GM12878 (cell line): ENCODE data around the gene SUPT4H1. TPM values are rescaled to one million over a fixed set of nuclear protein-coding genes. Genes with fewer than 3 reads are reported as not detected.
A peak's percentile ranks its signal among the peaks of the same experiment; 100 is the strongest.

Experiments used
- ATAC-seq: fragments of 200-7000 bp; cut with Tn5 transposase; 3 replicates; pipeline ENCODE4 v1.9.1; 2020; ENCODE audit warnings: mild to moderate bottlenecking, moderate library complexity
- BruUV-seq: library from RNA; stranded (reverse); fragments of 400-500 nt; replicated peaks from 2 replicates; lab custom pipeline; 2021; lab: Mats Ljungman, UMichigan
- CTCF ChIA-PET: fragments of 300-600 bp; sonication (Branson Sonifier 250); formaldehyde crosslinking; extraction: SDS; loops from one replicate; lab custom pipeline; 2021; ENCODE audit warnings: inconsistent platforms; lab: Yijun Ruan, JAX
- POLR2A ChIA-PET: fragments of 350-600 bp; formaldehyde crosslinking; extraction: SDS; loops from one replicate; lab custom pipeline; 2021; ENCODE audit warnings: inconsistent platforms; lab: Charles Lee
- RAD21 ChIA-PET: fragments of 300-600 bp; sonication (Branson Sonifier 250); formaldehyde crosslinking; loops from one replicate; lab custom pipeline; 2023; ENCODE audit warnings: antibody characterized with exemption; ENCODE audit not compliant: unreplicated experiment; lab: Charles Lee
- SMC1A ChIA-PET: fragments of 300-600 bp; sonication (Branson Sonifier 250); formaldehyde crosslinking; loops from one replicate; lab custom pipeline; 2023; ENCODE audit not compliant: unreplicated experiment, uncharacterized antibody; lab: Charles Lee
- DNase-seq: peaks from one replicate; pipeline ENCODE4 v3.0.0-alpha.2; 2011; ENCODE audit warnings: low read depth, low spot score
- FAIRE-seq: peaks from 3 replicates; lab custom pipeline; 2011; peaks lifted over from hg19 to GRCh38; lab: Jason Lieb, UNC
- H2AFZ ChIP-seq: 2 replicates; pipeline ENCODE4 v1.6.0; 2011; ENCODE audit warnings: low read depth, low read length, control low read depth; ENCODE audit not compliant: control insufficient read depth
- H3K27ac ChIP-seq: 2 replicates; pipeline ENCODE4 v1.5.1; 2011; ENCODE audit warnings: control low read depth; ENCODE audit not compliant: control insufficient read depth, insufficient read depth
- H3K27me3 ChIP-seq, 2 experiments: replicated peaks in 1 of 2; 2 replicates each; pipeline versions ENCODE4 v1.6.0 to v1.6.1; 2011; ENCODE audit warnings: low read length in 1 of 2; ENCODE audit not compliant: control insufficient read depth in 2 of 2, insufficient read depth in 2 of 2
- H3K36me3 ChIP-seq, 2 experiments: 2 replicates each; pipeline ENCODE4 v1.5.1; 2011; ENCODE audit warnings: low read length in 1 of 2; ENCODE audit not compliant: control insufficient read depth in 2 of 2, insufficient read depth in 2 of 2
- H3K4me1 ChIP-seq: 2 replicates; pipeline ENCODE4 v1.6.1; 2011; ENCODE audit warnings: mild to moderate bottlenecking, low read length, moderate library complexity, mixed read lengths; ENCODE audit not compliant: control insufficient read depth, insufficient read depth
- H3K4me2 ChIP-seq: 2 replicates; pipeline ENCODE4 v1.6.0; 2011; ENCODE audit warnings: control low read depth; ENCODE audit not compliant: control insufficient read depth, insufficient read depth
- H3K4me3 ChIP-seq: fragments of 200-600 bp; sonication (generic); 2 replicates; pipeline ENCODE4 v1.5.1; 2016
- H3K79me2 ChIP-seq: 2 replicates; pipeline ENCODE4 v1.6.0; 2011; ENCODE audit warnings: low read length; ENCODE audit not compliant: control insufficient read depth, insufficient read depth
- H3K9ac ChIP-seq: 2 replicates; pipeline ENCODE4 v1.8.0; 2011; ENCODE audit warnings: low read length, control low read depth, mixed read lengths; ENCODE audit not compliant: control insufficient read depth, insufficient read depth
- H3K9me3 ChIP-seq: replicated peaks from 3 replicates; pipeline ENCODE4 v1.5.1; 2011; ENCODE audit warnings: mild to moderate bottlenecking, low read length; ENCODE audit not compliant: control insufficient read depth, insufficient read depth
- H4K20me1 ChIP-seq: 2 replicates; pipeline ENCODE4 v1.6.0; 2011; ENCODE audit not compliant: control insufficient read depth, insufficient read depth
- NR2C1 ChIP-seq: fragments of 450-650 bp; IDR thresholded peaks from 2 replicates; pipeline ENCODE4 v1.6.1; 2017; ENCODE audit warnings: antibody characterized with exemption, mild to moderate bottlenecking, moderate library complexity
- RELB ChIP-seq: fragments of 450-650 bp; IDR thresholded peaks from 2 replicates; pipeline ENCODE4 v1.6.1; 2017; ENCODE audit warnings: low read depth, mild to moderate bottlenecking, moderate library complexity
- SMAD5 ChIP-seq: IDR thresholded peaks from 2 replicates; pipeline ENCODE4 v1.6.1; 2016; ENCODE audit warnings: antibody characterized with exemption, low read depth
- STAT1 ChIP-seq: fragments of 450-650 bp; conservative IDR thresholded peaks from 2 replicates; pipeline ENCODE4 v1.6.1; 2014; ENCODE audit warnings: antibody characterized with exemption, mild to moderate bottlenecking
- WGBS: methylation state at CpG from one replicate; pipeline ENCODE4 v1.1.6; 2016; ENCODE audit warnings: low lambda C conversion rate; ENCODE audit not compliant: insufficient replicate concordance, insufficient coverage; ENCODE audit errors: missing lambda C conversion rate; 5-methylcytosine and 5-hydroxymethylcytosine counted together
- in situ Hi-C: fragments of 300-500 bp; cut with MboI; formaldehyde crosslinking; loops from 9 replicates; pipeline ENCODE4 v1.14.3; 2018; ENCODE audit warnings: mixed read lengths
- intact Hi-C: fragments of 100-400 bp; cut with micrococcal nuclease; formaldehyde crosslinking; loops from one replicate; pipeline ENCODE4 v1.14.2; 2022; ENCODE audit not compliant: unreplicated experiment
- polyA plus RNA-seq, 11 experiments: library from polyadenylated mRNA; depleted of rRNA in 4 of 11; unstranded in 6 of 11; stranded (reverse) in 5 of 11; fragments of >200 nt; fragmentation: Nextera tagmentation in 4 of 11; fragmentation: Illumina TruSeq in 1 of 11; extraction: Ambion mirVana in 4 of 11; extraction: Trizol in 1 of 11; gene quantifications; 1 replicate in 1 of 11; 2 replicates in 10 of 11; pipeline versions ENCODE4 v1.2.1 to v1.2.3, GENCODE V29; 2011 to 2016; ENCODE audit warnings: inconsistent platforms in 2 of 11, missing spikeins in 2 of 11, low read depth in 1 of 11
- total RNA-seq, 4 experiments: library from RNA; depleted of rRNA in 3 of 4; stranded (reverse); fragments of >200 nt in 3 of 4; fragmentation: Illumina TruSeq in 1 of 4; extraction: Trizol in 1 of 4; gene quantifications; 2 replicates each; pipeline versions ENCODE4 v1.2.1 to v1.2.3, GENCODE V29; 2013 to 2021
- TF ChIP-seq, protein P1 (sequence below), 3 experiments: IDR thresholded peaks in 2 of 3; conservative IDR thresholded peaks in 1 of 3; 2 replicates each; pipeline ENCODE4 v1.5.1; 2011; ENCODE audit warnings: low read depth in 3 of 3, low read length in 3 of 3, mild to moderate bottlenecking in 3 of 3, control low read depth in 2 of 3, moderate library complexity in 2 of 3, inconsistent platforms in 1 of 3, mixed read lengths in 1 of 3; ENCODE audit not compliant: control insufficient read depth in 2 of 3, insufficient read depth in 1 of 3; ENCODE audit errors: extremely low read depth in 1 of 3
- TF ChIP-seq, protein P2 (sequence below): fragments of 450-650 bp; IDR thresholded peaks from 2 replicates; pipeline ENCODE4 v1.6.1; 2017; ENCODE audit warnings: antibody characterized with exemption, mild to moderate bottlenecking, moderate library complexity
- TF ChIP-seq, protein P3 (sequence below): fragments of 450-650 bp; formaldehyde crosslinking; IDR thresholded peaks from 2 replicates; pipeline ENCODE4 v1.4.0; 2020; ENCODE audit warnings: mild to moderate bottlenecking, moderate library complexity
- TF ChIP-seq, protein P4 (sequence below): fragments of 450-650 bp; IDR thresholded peaks from 2 replicates; pipeline ENCODE4 v1.6.1; 2017; ENCODE audit warnings: mild to moderate bottlenecking, low read depth, inconsistent platforms; ENCODE audit not compliant: poor library complexity, severe bottlenecking

The SUPT4H1 gene
- total and polyA plus RNA-seq, 10 of the 15 experiments (the other 5 are each of a cell fraction or from before 2014, with no cell fraction given), result 83.8 to 293 (median 128) TPM

DNA sequence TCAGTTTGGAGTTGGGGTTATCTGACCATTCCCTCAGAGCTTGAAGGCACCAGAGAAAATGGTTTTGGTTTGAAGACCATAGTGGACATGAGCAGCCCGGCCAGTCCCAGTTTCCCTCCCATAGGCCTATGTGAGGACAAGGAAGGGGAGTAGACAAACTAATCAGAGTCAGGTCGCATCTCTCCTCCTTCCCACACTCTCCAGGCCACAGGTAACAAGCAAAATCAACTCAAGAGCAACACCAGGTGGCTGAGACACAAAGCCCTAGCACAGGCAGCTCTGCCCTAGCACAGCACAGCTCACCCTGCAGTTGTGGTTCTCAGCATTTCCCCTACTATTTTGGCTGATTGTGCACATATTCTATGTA, 7.2 kb downstream of the SUPT4H1 start:
- CTCF ChIA-PET, result interaction anchor here (0.6 to 6.7 kb wide), 30 partner anchors 8 to 411 kb away, joined by 3 to 163 read pairs (median 5); partner anchors contain the start of genes RNF43 and TSPOAP1
- Histone ChIP-seq H3K27me3 (no peaks in the 10 kb centered on the region), H3K27ac (peak overlapping the region; percentile 100), H2AFZ (no peak overlapping the region), H3K36me3 (peaks cover 19 to 37% of the 10 kb centered on the region in 2 experiments), H3K4me1 (peaks cover 57% of the 10 kb centered on the region), H3K4me3 (peak overlapping the region; percentile 54; the same call in 1 of the 2 replicates), H4K20me1 (no peaks in the 10 kb centered on the region; the same call in 1 of the 2 replicates), H3K79me2 (peaks cover 93% of the 10 kb centered on the region), H3K9me3 (no peaks in the 10 kb centered on the region), H3K4me2 (peak overlapping the region; percentile 92), H3K9ac (peak overlapping the region; percentile 96)
- peak; percentile 62 for DNase-seq
- in situ Hi-C loops, result no loop called here
- RAD21 ChIA-PET, result interaction anchor here (0.7 to 18.1 kb wide), 27 partner anchors 8 to 398 kb away, joined by 3 to 323 read pairs (median 6); partner anchors contain the start of genes RNF43, SUPT4H1 and TSPOAP1
- ATAC-seq, result peak; percentile 58
- POLR2A ChIA-PET, result interaction anchor here (0.5 to 18.5 kb wide), 17 partner anchors 8 to 1283 kb away, joined by 3 to 373 read pairs (median 6); partner anchors contain the start of genes RNF43 and SUPT4H1
- TSS peak; percentile 58 for BruUV-seq
- SMC1A ChIA-PET, result interaction anchor here (0.7 to 10.3 kb wide), 33 partner anchors 10 to 626 kb away, joined by 3 to 249 read pairs (median 4); partner anchors contain the start of genes RNF43 and TSPOAP1
- WGBS, result 0% methylated on average over 2 of the region's 2 CpGs
- intact Hi-C loops, result loop anchor here (1.0 to 5.0 kb wide), 3 partner anchors 15 to 173 kb away; no protein-coding TSS in a partner anchor
- no peak for FAIRE-seq
- TF ChIP-seq, protein P1, sequence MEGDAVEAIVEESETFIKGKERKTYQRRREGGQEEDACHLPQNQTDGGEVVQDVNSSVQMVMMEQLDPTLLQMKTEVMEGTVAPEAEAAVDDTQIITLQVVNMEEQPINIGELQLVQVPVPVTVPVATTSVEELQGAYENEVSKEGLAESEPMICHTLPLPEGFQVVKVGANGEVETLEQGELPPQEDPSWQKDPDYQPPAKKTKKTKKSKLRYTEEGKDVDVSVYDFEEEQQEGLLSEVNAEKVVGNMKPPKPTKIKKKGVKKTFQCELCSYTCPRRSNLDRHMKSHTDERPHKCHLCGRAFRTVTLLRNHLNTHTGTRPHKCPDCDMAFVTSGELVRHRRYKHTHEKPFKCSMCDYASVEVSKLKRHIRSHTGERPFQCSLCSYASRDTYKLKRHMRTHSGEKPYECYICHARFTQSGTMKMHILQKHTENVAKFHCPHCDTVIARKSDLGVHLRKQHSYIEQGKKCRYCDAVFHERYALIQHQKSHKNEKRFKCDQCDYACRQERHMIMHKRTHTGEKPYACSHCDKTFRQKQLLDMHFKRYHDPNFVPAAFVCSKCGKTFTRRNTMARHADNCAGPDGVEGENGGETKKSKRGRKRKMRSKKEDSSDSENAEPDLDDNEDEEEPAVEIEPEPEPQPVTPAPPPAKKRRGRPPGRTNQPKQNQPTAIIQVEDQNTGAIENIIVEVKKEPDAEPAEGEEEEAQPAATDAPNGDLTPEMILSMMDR (IDR thresholded peaks at IDR 0.05 in 2 of 3, conservative IDR thresholded peaks at IDR 0.05 in 1 of 3; ENCODE audit: control insufficient read depth in 2 of 3, extremely low read depth in 1 of 3, insufficient read depth in 1 of 3, low read depth in 3 of 3, low read length in 3 of 3), result peak; percentile 57 to 90 (median 75)
- TF ChIP-seq, protein P2, sequence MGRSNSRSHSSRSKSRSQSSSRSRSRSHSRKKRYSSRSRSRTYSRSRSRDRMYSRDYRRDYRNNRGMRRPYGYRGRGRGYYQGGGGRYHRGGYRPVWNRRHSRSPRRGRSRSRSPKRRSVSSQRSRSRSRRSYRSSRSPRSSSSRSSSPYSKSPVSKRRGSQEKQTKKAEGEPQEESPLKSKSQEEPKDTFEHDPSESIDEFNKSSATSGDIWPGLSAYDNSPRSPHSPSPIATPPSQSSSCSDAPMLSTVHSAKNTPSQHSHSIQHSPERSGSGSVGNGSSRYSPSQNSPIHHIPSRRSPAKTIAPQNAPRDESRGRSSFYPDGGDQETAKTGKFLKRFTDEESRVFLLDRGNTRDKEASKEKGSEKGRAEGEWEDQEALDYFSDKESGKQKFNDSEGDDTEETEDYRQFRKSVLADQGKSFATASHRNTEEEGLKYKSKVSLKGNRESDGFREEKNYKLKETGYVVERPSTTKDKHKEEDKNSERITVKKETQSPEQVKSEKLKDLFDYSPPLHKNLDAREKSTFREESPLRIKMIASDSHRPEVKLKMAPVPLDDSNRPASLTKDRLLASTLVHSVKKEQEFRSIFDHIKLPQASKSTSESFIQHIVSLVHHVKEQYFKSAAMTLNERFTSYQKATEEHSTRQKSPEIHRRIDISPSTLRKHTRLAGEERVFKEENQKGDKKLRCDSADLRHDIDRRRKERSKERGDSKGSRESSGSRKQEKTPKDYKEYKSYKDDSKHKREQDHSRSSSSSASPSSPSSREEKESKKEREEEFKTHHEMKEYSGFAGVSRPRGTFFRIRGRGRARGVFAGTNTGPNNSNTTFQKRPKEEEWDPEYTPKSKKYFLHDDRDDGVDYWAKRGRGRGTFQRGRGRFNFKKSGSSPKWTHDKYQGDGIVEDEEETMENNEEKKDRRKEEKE, result no peak
- TF ChIP-seq STAT1 (no peak), RELB (peak; percentile 87), SMAD5 (no peak), NR2C1 (no peak)
- TF ChIP-seq, protein P3, sequence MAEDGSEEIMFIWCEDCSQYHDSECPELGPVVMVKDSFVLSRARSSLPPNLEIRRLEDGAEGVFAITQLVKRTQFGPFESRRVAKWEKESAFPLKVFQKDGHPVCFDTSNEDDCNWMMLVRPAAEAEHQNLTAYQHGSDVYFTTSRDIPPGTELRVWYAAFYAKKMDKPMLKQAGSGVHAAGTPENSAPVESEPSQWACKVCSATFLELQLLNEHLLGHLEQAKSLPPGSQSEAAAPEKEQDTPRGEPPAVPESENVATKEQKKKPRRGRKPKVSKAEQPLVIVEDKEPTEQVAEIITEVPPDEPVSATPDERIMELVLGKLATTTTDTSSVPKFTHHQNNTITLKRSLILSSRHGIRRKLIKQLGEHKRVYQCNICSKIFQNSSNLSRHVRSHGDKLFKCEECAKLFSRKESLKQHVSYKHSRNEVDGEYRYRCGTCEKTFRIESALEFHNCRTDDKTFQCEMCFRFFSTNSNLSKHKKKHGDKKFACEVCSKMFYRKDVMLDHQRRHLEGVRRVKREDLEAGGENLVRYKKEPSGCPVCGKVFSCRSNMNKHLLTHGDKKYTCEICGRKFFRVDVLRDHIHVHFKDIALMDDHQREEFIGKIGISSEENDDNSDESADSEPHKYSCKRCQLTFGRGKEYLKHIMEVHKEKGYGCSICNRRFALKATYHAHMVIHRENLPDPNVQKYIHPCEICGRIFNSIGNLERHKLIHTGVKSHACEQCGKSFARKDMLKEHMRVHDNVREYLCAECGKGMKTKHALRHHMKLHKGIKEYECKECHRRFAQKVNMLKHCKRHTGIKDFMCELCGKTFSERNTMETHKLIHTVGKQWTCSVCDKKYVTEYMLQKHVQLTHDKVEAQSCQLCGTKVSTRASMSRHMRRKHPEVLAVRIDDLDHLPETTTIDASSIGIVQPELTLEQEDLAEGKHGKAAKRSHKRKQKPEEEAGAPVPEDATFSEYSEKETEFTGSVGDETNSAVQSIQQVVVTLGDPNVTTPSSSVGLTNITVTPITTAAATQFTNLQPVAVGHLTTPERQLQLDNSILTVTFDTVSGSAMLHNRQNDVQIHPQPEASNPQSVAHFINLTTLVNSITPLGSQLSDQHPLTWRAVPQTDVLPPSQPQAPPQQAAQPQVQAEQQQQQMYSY (CRISPR knock-in tag), result 0 out of 2 replicates have a peak, but pooled peaks have one; percentile 35
- TF ChIP-seq, protein P4, sequence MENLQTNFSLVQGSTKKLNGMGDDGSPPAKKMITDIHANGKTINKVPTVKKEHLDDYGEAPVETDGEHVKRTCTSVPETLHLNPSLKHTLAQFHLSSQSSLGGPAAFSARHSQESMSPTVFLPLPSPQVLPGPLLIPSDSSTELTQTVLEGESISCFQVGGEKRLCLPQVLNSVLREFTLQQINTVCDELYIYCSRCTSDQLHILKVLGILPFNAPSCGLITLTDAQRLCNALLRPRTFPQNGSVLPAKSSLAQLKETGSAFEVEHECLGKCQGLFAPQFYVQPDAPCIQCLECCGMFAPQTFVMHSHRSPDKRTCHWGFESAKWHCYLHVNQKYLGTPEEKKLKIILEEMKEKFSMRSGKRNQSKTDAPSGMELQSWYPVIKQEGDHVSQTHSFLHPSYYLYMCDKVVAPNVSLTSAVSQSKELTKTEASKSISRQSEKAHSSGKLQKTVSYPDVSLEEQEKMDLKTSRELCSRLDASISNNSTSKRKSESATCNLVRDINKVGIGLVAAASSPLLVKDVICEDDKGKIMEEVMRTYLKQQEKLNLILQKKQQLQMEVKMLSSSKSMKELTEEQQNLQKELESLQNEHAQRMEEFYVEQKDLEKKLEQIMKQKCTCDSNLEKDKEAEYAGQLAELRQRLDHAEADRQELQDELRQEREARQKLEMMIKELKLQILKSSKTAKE, result no peak
